IMR-90 (cell line): ENCODE measurements around the gene GMPR. TPM values are rescaled to one million over a fixed set of nuclear protein-coding genes. Genes with fewer than 3 reads are reported as not detected.

Experiments
- ATAC-seq: fragments of 200-7000 bp; cut with Tn5 transposase; 2 replicates; pipeline ENCODE4 v1.9.1; 2020; ENCODE audit warnings: low read depth, mild to moderate bottlenecking, moderate library complexity
- BruUV-seq: library from RNA; stranded (reverse); fragments of 400-500 nt; replicated peaks from 2 replicates; lab custom pipeline; 2021; lab: Mats Ljungman, UMichigan
- CTCF ChIA-PET: fragments of 300-600 bp; formaldehyde crosslinking; extraction: SDS; loops from one replicate; lab custom pipeline; 2021; ENCODE audit warnings: antibody characterized with exemption; lab: Yijun Ruan, JAX
- POLR2A ChIA-PET: fragments of 300-600 bp; sonication (Branson Sonifier 250); formaldehyde crosslinking; loops from one replicate; lab custom pipeline; 2022; ENCODE audit warnings: antibody characterized with exemption; ENCODE audit not compliant: unreplicated experiment; lab: Charles Lee
- DNase-seq: peaks from one replicate; pipeline ENCODE4 v3.0.0; 2013
- H2AFZ ChIP-seq: replicated peaks from 2 replicates; pipeline ENCODE3; 2013; ENCODE audit warnings: low read length, mild to moderate bottlenecking; ENCODE audit not compliant: poor library complexity
- H2AK5ac ChIP-seq: 2 replicates; pipeline ENCODE4 v1.6.1; 2013; ENCODE audit warnings: low read depth, low read length, inconsistent platforms
- H2AK9ac ChIP-seq: replicated peaks from 2 replicates; pipeline ENCODE3; 2013; ENCODE audit warnings: mild to moderate bottlenecking, low read depth, low read length, moderate library complexity; ENCODE audit not compliant: poor library complexity
- H2BK120ac ChIP-seq: 2 replicates; pipeline ENCODE4 v1.6.1; 2013; ENCODE audit warnings: low read depth, low read length, inconsistent platforms
- H2BK15ac ChIP-seq: 3 replicates; pipeline ENCODE4 v1.6.1; 2013; ENCODE audit warnings: low read depth, low read length, inconsistent platforms
- H2BK20ac ChIP-seq: 2 replicates; pipeline ENCODE4 v1.6.1; 2013; ENCODE audit warnings: low read depth, mild to moderate bottlenecking, inconsistent platforms, low read length, moderate library complexity
- H2BK5ac ChIP-seq: 2 replicates; pipeline ENCODE4 v1.6.1; 2013; ENCODE audit warnings: mild to moderate bottlenecking, low read depth, low read length, inconsistent platforms; ENCODE audit not compliant: poor library complexity, severe bottlenecking
- H3K14ac ChIP-seq: replicated peaks from 2 replicates; pipeline ENCODE4 v1.6.1; 2013; ENCODE audit warnings: low read depth, low read length, inconsistent platforms
- H3K18ac ChIP-seq: 2 replicates; pipeline ENCODE4 v1.6.1; 2013; ENCODE audit warnings: low read depth, low read length, control low read depth
- H3K23ac ChIP-seq: 2 replicates; pipeline ENCODE4 v1.6.1; 2013; ENCODE audit warnings: low read depth, low read length, inconsistent platforms
- H3K27ac ChIP-seq: 2 replicates; pipeline ENCODE4 v1.5.1; 2013; ENCODE audit warnings: mild to moderate bottlenecking, control low read depth, low read length; ENCODE audit not compliant: insufficient read depth
- H3K27me3 ChIP-seq: 2 replicates; pipeline ENCODE4 v1.6.1; 2013; ENCODE audit warnings: low read length; ENCODE audit not compliant: control insufficient read depth, insufficient read depth
- H3K36me3 ChIP-seq: 2 replicates; pipeline ENCODE4 v1.6.1; 2013; ENCODE audit warnings: low read length, mixed read lengths; ENCODE audit not compliant: control insufficient read depth, insufficient read depth
- H3K4ac ChIP-seq: 2 replicates; pipeline ENCODE4 v1.6.1; 2013; ENCODE audit warnings: low read depth, low read length, inconsistent platforms
- H3K4me1 ChIP-seq: 2 replicates; pipeline ENCODE4 v1.6.1; 2013; ENCODE audit warnings: low read length, mixed read lengths; ENCODE audit not compliant: control insufficient read depth, insufficient read depth
- H3K4me2 ChIP-seq: 2 replicates; pipeline ENCODE4 v1.6.1; 2013; ENCODE audit warnings: low read depth, mild to moderate bottlenecking, control low read depth, low read length, moderate library complexity
- H3K4me3 ChIP-seq: 2 replicates; pipeline ENCODE4 v1.5.1; 2013; ENCODE audit warnings: low read depth, mild to moderate bottlenecking, control low read depth, low read length, moderate library complexity; ENCODE audit not compliant: insufficient read depth
- H3K56ac ChIP-seq: 2 replicates; pipeline ENCODE4 v1.6.1; 2013; ENCODE audit warnings: low read length, inconsistent platforms; ENCODE audit not compliant: insufficient read depth; ENCODE audit errors: extremely low read depth
- H3K79me1 ChIP-seq, 2 experiments: 2 replicates each; pipeline ENCODE4 v1.6.1; 2013; ENCODE audit warnings: low read length in 2 of 2, inconsistent platforms in 1 of 2, low read depth in 1 of 2
- H3K9ac ChIP-seq: 2 replicates; pipeline ENCODE4 v1.6.1; 2013; ENCODE audit warnings: low read depth, low read length, control low read depth
- H3K9me1 ChIP-seq: 2 replicates; pipeline ENCODE4 v1.6.1; 2013; ENCODE audit warnings: low read length, inconsistent platforms; ENCODE audit not compliant: insufficient read depth
- H3K9me3 ChIP-seq: 2 replicates; pipeline ENCODE4 v1.6.1; 2013; ENCODE audit warnings: low read length; ENCODE audit not compliant: control insufficient read depth, insufficient read depth
- H4K20me1 ChIP-seq: 2 replicates; pipeline ENCODE4 v1.6.1; 2013; ENCODE audit warnings: low read length, inconsistent platforms; ENCODE audit not compliant: insufficient read depth
- H4K5ac ChIP-seq: 2 replicates; pipeline ENCODE4 v1.6.1; 2013; ENCODE audit warnings: mild to moderate bottlenecking, low read depth, low read length, control low read depth
- H4K8ac ChIP-seq, 2 experiments: 2 replicates each; pipeline ENCODE4 v1.6.1; 2013; ENCODE audit warnings: low read depth in 2 of 2, low read length in 2 of 2, control low read depth in 1 of 2, inconsistent platforms in 1 of 2
- H4K91ac ChIP-seq: 2 replicates; pipeline ENCODE4 v1.6.1; 2013; ENCODE audit warnings: low read depth, low read length, inconsistent platforms; ENCODE audit not compliant: insufficient read depth
- MAFK ChIP-seq: IDR thresholded peaks from 2 replicates; pipeline ENCODE4 v1.6.1; 2012; ENCODE audit warnings: low read depth, low read length, improper control_type of control experiment
- NFE2L2 ChIP-seq: fragments of 150-350 bp; IDR thresholded peaks from 2 replicates; pipeline ENCODE4 v1.6.1; 2016; ENCODE audit warnings: low read depth, mild to moderate bottlenecking, low read length
- POLR2A ChIP-seq: IDR thresholded peaks from 2 replicates; pipeline ENCODE4 v1.6.1; 2012; ENCODE audit warnings: mild to moderate bottlenecking, low read depth, low read length
- WGBS, 2 experiments: methylation state at CpG; one replicate each; pipeline versions ENCODE4 v1.1.5 to v1.1.7; 2013; ENCODE audit warnings: missing lambda C conversion rate in 2 of 2; ENCODE audit not compliant: insufficient read length in 1 of 2; ENCODE audit errors: extremely low coverage in 2 of 2; 5-methylcytosine and 5-hydroxymethylcytosine counted together
- dilution Hi-C: fragments of 300-500 bp; cut with HindIII; formaldehyde crosslinking; loops from one replicate; pipeline ENCODE4 v1.14.3; 2018; ENCODE audit warnings: low sequenced_read_pairs; ENCODE audit not compliant: unreplicated experiment
- in situ Hi-C: fragments of 300-500 bp; cut with MboI; formaldehyde crosslinking; loops from 3 replicates; pipeline ENCODE4 v1.14.3; 2019; ENCODE audit warnings: low sequenced_read_pairs, inconsistent platforms, mixed read lengths
- intact Hi-C: fragments of 100-400 bp; cut with micrococcal nuclease; formaldehyde crosslinking; loops from 2 replicates; pipeline ENCODE4 v1.10.0; 2022
- polyA plus RNA-seq, 3 experiments: library from polyadenylated mRNA; depleted of rRNA; stranded (reverse); fragments of >200 nt; gene quantifications; 2 replicates each; pipeline ENCODE4 v1.2.3, GENCODE V29; 2012; ENCODE audit warnings: low replicate concordance in 1 of 3
- total RNA-seq: library from RNA; depleted of rRNA; stranded (reverse); fragments of >200 nt; gene quantifications from 2 replicates; pipeline ENCODE4 v1.2.3, GENCODE V29; 2012

The GMPR gene
- total and polyA plus RNA-seq, 2 of the 4 experiments (the other 2 are of a cell fraction), result 6.3 to 8.6 TPM

DNA sequence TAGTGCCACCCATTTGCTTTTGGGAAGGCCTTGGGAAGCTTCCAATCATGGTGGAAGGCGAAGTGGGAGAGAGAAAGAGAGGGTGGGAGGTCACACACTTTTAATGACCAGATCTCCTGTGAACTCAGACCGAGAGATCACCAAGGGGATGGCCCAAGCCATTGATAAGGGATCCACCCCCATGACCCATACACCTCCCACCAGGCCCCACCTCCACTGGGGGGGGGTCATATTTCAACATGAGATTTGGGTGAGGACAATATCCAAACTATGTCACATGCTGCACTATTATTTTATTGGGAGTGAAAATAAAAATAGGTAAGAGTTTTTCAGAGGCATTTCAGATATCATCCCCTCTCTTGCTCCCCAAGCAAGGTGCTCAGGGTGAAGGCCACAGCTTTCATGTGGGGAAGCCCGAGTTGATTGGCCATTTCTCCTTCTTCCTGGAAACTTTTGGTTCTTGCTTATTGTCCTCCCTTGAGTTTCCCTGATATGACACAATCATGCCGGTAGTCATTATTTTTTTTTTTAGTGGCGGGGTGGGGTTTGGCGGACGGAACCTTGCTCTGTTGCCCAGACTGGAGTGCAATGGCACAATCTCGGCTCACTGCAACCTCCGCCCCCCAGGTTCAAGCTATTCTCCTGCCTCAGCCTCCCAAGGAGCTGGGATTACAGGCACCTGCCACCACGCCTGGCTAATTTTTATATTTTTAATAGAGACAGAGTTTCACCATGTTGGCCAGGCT lies 15.2 kb downstream of the GMPR start:
- Histone ChIP-seq H3K4ac (no peak overlapping the region), H2BK15ac (no peak overlapping the region), H4K20me1 (no peaks in the 10 kb centered on the region), H3K18ac (no peak overlapping the region), H2AK9ac (no peak overlapping the region), H3K79me1 (no peaks in the 10 kb centered on the region), H4K8ac (no peak overlapping the region), H3K4me1 (peaks cover 2% of the 10 kb centered on the region; the same call in 1 of the 2 replicates), H2AFZ (no peak overlapping the region), H4K5ac (no peak overlapping the region), H3K4me3 (no peak overlapping the region), H4K91ac (no peak overlapping the region), H3K23ac (no peak overlapping the region), H3K9me3 (no peaks in the 10 kb centered on the region), H2BK120ac (no peak overlapping the region), H2BK20ac (no peak overlapping the region), H2AK5ac (no peak overlapping the region), H3K4me2 (no peak overlapping the region), H3K27ac (no peak overlapping the region), H3K9me1 (no peaks in the 10 kb centered on the region), H3K9ac (no peak overlapping the region), H3K56ac (no peak overlapping the region), H2BK5ac (no peak overlapping the region), H3K36me3 (no peaks in the 10 kb centered on the region), H3K27me3 (no peaks in the 10 kb centered on the region), H3K14ac (no peak overlapping the region)
- no peak for DNase-seq
- in situ Hi-C loops, result no loop called here
- intact Hi-C loops, result no loop called here
- WGBS, 2 experiments, result 100% methylated on average over 1 of the region's 10 CpGs; no CpG with 5 or more reads in 1 of the 2 experiments
- POLR2A ChIA-PET, result no interaction called here
- CTCF ChIA-PET, result no interaction called here
- BruUV-seq, result no TSS peak
- dilution Hi-C loops, result no loop called here
- no peak for ATAC-seq
- TF ChIP-seq POLR2A (no peak), NFE2L2 (no peak), MAFK (no peak)
